CD14-positive monocyte (primary cell): ENCODE data around the gene DYNLT1. TPM values are rescaled to one million over a fixed set of nuclear protein-coding genes. Genes with fewer than 3 reads are reported as not detected.

Experiments used
- DNase-seq, 3 donors: peaks; one replicate each; pipeline ENCODE4 v3.0.0-alpha.2; 2011 to 2022
- H2AFZ ChIP-seq: 2 replicates; pipeline ENCODE4 v1.6.0; 2012; ENCODE audit warnings: mild to moderate bottlenecking, low read depth, low read length, inconsistent platforms; ENCODE audit not compliant: insufficient read depth, poor library complexity, severe bottlenecking
- H3K27ac ChIP-seq, 2 donors: 1 replicate in 1 of 2; 2 replicates in 1 of 2; pipeline ENCODE4 v1.5.1; 2012 to 2013; ENCODE audit warnings: low read length in 2 of 2, control low read depth in 1 of 2, inconsistent platforms in 1 of 2, low read depth in 1 of 2, mild to moderate bottlenecking in 1 of 2
- H3K27me3 ChIP-seq, 2 donors: one replicate each; pipeline versions ENCODE4 v1.6.0 to v1.6.1; 2011 to 2013; ENCODE audit warnings: low read length in 2 of 2; ENCODE audit not compliant: control insufficient read depth in 2 of 2, insufficient read depth in 2 of 2
- H3K36me3 ChIP-seq, 2 donors: replicated peaks in 1 of 2; 1 replicate in 1 of 2; 2 replicates in 1 of 2; pipeline versions ENCODE4 v1.5.1 to v1.6.1; 2012 to 2013; ENCODE audit warnings: low read length in 2 of 2, control low read depth in 1 of 2, inconsistent platforms in 1 of 2, mild to moderate bottlenecking in 1 of 2; ENCODE audit not compliant: insufficient read depth in 2 of 2, control insufficient read depth in 1 of 2
- H3K4me1 ChIP-seq, 2 donors: 1 replicate in 1 of 2; 2 replicates in 1 of 2; pipeline versions ENCODE4 v1.5.1 to v1.6.1; 2012 to 2013; ENCODE audit warnings: low read length in 2 of 2, control low read depth in 1 of 2, inconsistent platforms in 1 of 2, mild to moderate bottlenecking in 1 of 2, moderate library complexity in 1 of 2; ENCODE audit not compliant: insufficient read depth in 2 of 2, control insufficient read depth in 1 of 2
- H3K4me2 ChIP-seq: replicated peaks from 2 replicates; pipeline ENCODE3; 2012; ENCODE audit warnings: low read length, moderate library complexity, mild to moderate bottlenecking; ENCODE audit not compliant: poor library complexity, severe bottlenecking; ENCODE audit errors: extremely low read depth
- H3K4me3 ChIP-seq, 3 experiments: fragments of 200-600 bp in 1 of 3; sonication (generic) in 1 of 3; replicated peaks in 1 of 3; 1 replicate in 2 of 3; 2 replicates in 1 of 3; pipeline ENCODE4 v1.5.1; 2011 to 2013; ENCODE audit warnings: low read length in 3 of 3, mild to moderate bottlenecking in 3 of 3, control low read depth in 2 of 3, low read depth in 2 of 3, inconsistent platforms in 1 of 3, moderate library complexity in 1 of 3
- H3K79me2 ChIP-seq: 2 replicates; pipeline ENCODE4 v1.6.0; 2012; ENCODE audit warnings: mild to moderate bottlenecking, control low read depth, inconsistent platforms, low read length, moderate library complexity; ENCODE audit not compliant: insufficient read depth
- H3K9ac ChIP-seq: 2 replicates; pipeline ENCODE4 v1.6.0; 2017; ENCODE audit warnings: low read length, mild to moderate bottlenecking; ENCODE audit not compliant: insufficient read depth, poor library complexity, severe bottlenecking
- H3K9me3 ChIP-seq, 2 donors: replicated peaks in 1 of 2; 1 replicate in 1 of 2; 2 replicates in 1 of 2; pipeline versions ENCODE4 v1.5.1 to v1.6.1; 2012 to 2013; ENCODE audit warnings: low read length in 2 of 2, control low read depth in 1 of 2; ENCODE audit not compliant: control insufficient read depth in 1 of 2, insufficient read depth in 1 of 2
- H4K20me1 ChIP-seq: 2 replicates; pipeline ENCODE4 v1.6.0; 2012; ENCODE audit warnings: mild to moderate bottlenecking, low read length, control low read depth, moderate library complexity; ENCODE audit not compliant: insufficient read depth
- H3K27ac Mint-ChIP-seq, 7 donors: one replicate each; pipeline ENCODE4 v1.8.0; 2020; ENCODE audit warnings: mild to moderate bottlenecking in 7 of 7, mixed read lengths in 7 of 7, moderate library complexity in 6 of 7, inconsistent platforms in 2 of 7
- H3K27me3 Mint-ChIP-seq, 3 donors: one replicate each; pipeline ENCODE4 v1.8.0; 2021 to 2022; ENCODE audit warnings: low read depth in 3 of 3, mild to moderate bottlenecking in 3 of 3, mixed read lengths in 3 of 3, moderate library complexity in 3 of 3, inconsistent platforms in 1 of 3
- H3K36me3 Mint-ChIP-seq, 2 donors: one replicate each; pipeline ENCODE4 v1.8.0; 2020; ENCODE audit warnings: mixed read lengths in 2 of 2, inconsistent platforms in 1 of 2, mild to moderate bottlenecking in 1 of 2
- H3K4me1 Mint-ChIP-seq: one replicate; pipeline ENCODE4 v1.8.0; 2020; ENCODE audit warnings: mild to moderate bottlenecking, mixed read lengths
- H3K4me3 Mint-ChIP-seq, 2 donors: one replicate each; pipeline ENCODE4 v1.8.0; 2020; ENCODE audit warnings: mild to moderate bottlenecking in 2 of 2, mixed read lengths in 2 of 2, moderate library complexity in 1 of 2
- H3K9me3 Mint-ChIP-seq, 7 donors: one replicate each; pipeline ENCODE4 v1.8.0; 2020 to 2022; ENCODE audit warnings: mixed read lengths in 7 of 7, mild to moderate bottlenecking in 6 of 7, moderate library complexity in 6 of 7, inconsistent platforms in 2 of 7
- CTCF ChIP-seq: fragments of 200-600 bp; IDR thresholded peaks from one replicate; pipeline ENCODE4 v1.8.0; 2022; ENCODE audit warnings: antibody characterized with exemption, mild to moderate bottlenecking
- WGBS: methylation state at CpG from one replicate; pipeline ENCODE4 v1.1.5; 2013; ENCODE audit warnings: missing lambda C conversion rate; ENCODE audit not compliant: insufficient coverage; 5-methylcytosine and 5-hydroxymethylcytosine counted together
- intact Hi-C, 2 donors: fragments of 100-400 bp; cut with micrococcal nuclease; formaldehyde crosslinking; loops; one replicate each; pipeline versions ENCODE4 v1.15.0 to v1.15.1; 2023
- polyA plus RNA-seq, 3 donors: library from polyadenylated mRNA; depleted of rRNA in 1 of 3; unstranded in 2 of 3; stranded (reverse) in 1 of 3; fragments of 300-500 nt in 2 of 3; fragments of >200 nt in 1 of 3; fragmentation: Illumina TruSeq in 2 of 3; gene quantifications; 1 replicate in 2 of 3; 2 replicates in 1 of 3; pipeline ENCODE4 v1.2.3, GENCODE V29; 2012 to 2021

Gene DYNLT1
- polyA plus RNA-seq, 3 donors = 248 to 287 (median 286) TPM

GRCh38 chr6:158642097-158642601 is 2.4 kb downstream of the DYNLT1 start:
- Histone ChIP-seq H3K4me2 (peak overlapping the region; percentile 90), H3K27me3 (no peaks in the 10 kb centered on the region), H3K9me3 (no peaks in the 10 kb centered on the region), H3K36me3 (peaks cover 24 to 52% of the 10 kb centered on the region in 2 donors), H3K79me2 (peaks cover 77% of the 10 kb centered on the region), H3K4me1 (peaks cover 24 to 43% of the 10 kb centered on the region in 2 donors), H3K27ac (peak overlapping the region in 1 of 2 donors; percentile 95), H3K4me3 (peak overlapping the region in 1 of 3 experiments; percentile 97), H4K20me1 (peaks cover 57% of the 10 kb centered on the region), H3K9ac (no peak overlapping the region), H2AFZ (no peak overlapping the region)
- Mint-ChIP-seq H3K9me3 (no peaks in the 10 kb centered on the region), H3K27me3 (no peaks in the 10 kb centered on the region), H3K27ac (peak overlapping the region; percentile 94 to 98 (median 96)), H3K36me3 (peaks cover 45 to 46% of the 10 kb centered on the region in 2 donors), H3K4me1 (peaks cover 49% of the 10 kb centered on the region), H3K4me3 (peak overlapping the region in 1 of 2 donors; percentile 98)
- intact Hi-C loops = loop anchor here (5.0 to 10.0 kb wide), 2 partner anchors 45 to 53 kb away; no protein-coding TSS in a partner anchor
- 100% methylated on average over 5 of the region's 8 CpGs for WGBS
- DNase-seq = no peak
- no peak for TF ChIP-seq CTCF

GRCh38 chr6:158640519-158640918 is 4.0 kb downstream of the DYNLT1 start:
- Histone ChIP-seq H3K4me2 (no peak overlapping the region), H3K36me3 (peaks cover 37 to 67% of the 10 kb centered on the region in 2 donors), H3K9me3 (no peaks in the 10 kb centered on the region), H3K79me2 (peaks cover 86% of the 10 kb centered on the region), H3K27ac (peak overlapping the region in 1 of 2 donors; percentile 59), H3K27me3 (no peaks in the 10 kb centered on the region), H2AFZ (no peak overlapping the region), H4K20me1 (peaks cover 70% of the 10 kb centered on the region), H3K4me1 (peaks cover 24 to 40% of the 10 kb centered on the region in 2 donors), H3K4me3 (no peak overlapping the region), H3K9ac (no peak overlapping the region)
- no peak for TF ChIP-seq CTCF
- peaks cover 46% of the 10 kb centered on the region for H3K4me1 Mint-ChIP-seq
- no peak for DNase-seq
- peaks cover 56 to 63% of the 10 kb centered on the region in 2 donors for H3K36me3 Mint-ChIP-seq
- peak overlapping the region in 5 of 7 donors; percentile 4 to 76 (median 54) for H3K27ac Mint-ChIP-seq
- H3K4me3 Mint-ChIP-seq = no peak overlapping the region
- no peaks in the 10 kb centered on the region for H3K9me3 Mint-ChIP-seq
- 93% methylated on average over 1 of the region's 2 CpGs for WGBS
- H3K27me3 Mint-ChIP-seq = peaks cover 0 to 2% (median 2%) of the 10 kb centered on the region in 3 donors
- intact Hi-C loops = loop anchor here (5.0 to 10.0 kb wide), 2 partner anchors 47 to 54 kb away; no protein-coding TSS in a partner anchor
